Skeletal muscle satellite cell (primary cell): ENCODE results near the gene THPO.
A peak's percentile ranks its signal among the peaks of the same experiment; 100 is the strongest.

Experiments
- H3K27me3 ChIP-seq: 2 replicates; pipeline ENCODE4 v1.7.0; 2013; ENCODE audit warnings: low read length; ENCODE audit not compliant: control insufficient read depth, insufficient read depth
- H3K36me3 ChIP-seq: 2 replicates; pipeline ENCODE4 v1.7.0; 2013; ENCODE audit warnings: mild to moderate bottlenecking, control low read depth, low read length; ENCODE audit not compliant: insufficient read depth
- H3K4me1 ChIP-seq: 2 replicates; pipeline ENCODE4 v1.7.0; 2013; ENCODE audit warnings: low read length; ENCODE audit not compliant: control insufficient read depth, insufficient read depth
- H3K4me2 ChIP-seq: 2 replicates; pipeline ENCODE4 v1.7.0; 2013; ENCODE audit warnings: mild to moderate bottlenecking, low read length
- H3K4me3 ChIP-seq: 2 replicates; pipeline ENCODE4 v1.7.0; 2013; ENCODE audit warnings: low read length
- H3K9ac ChIP-seq: 2 replicates; pipeline ENCODE4 v1.7.0; 2013; ENCODE audit warnings: mild to moderate bottlenecking, low read depth, low read length, moderate library complexity
- H3K9me3 ChIP-seq: replicated peaks from 2 replicates; pipeline ENCODE4 v1.7.0; 2013; ENCODE audit warnings: mild to moderate bottlenecking, control low read depth, low read length

THPO gene

DNA sequence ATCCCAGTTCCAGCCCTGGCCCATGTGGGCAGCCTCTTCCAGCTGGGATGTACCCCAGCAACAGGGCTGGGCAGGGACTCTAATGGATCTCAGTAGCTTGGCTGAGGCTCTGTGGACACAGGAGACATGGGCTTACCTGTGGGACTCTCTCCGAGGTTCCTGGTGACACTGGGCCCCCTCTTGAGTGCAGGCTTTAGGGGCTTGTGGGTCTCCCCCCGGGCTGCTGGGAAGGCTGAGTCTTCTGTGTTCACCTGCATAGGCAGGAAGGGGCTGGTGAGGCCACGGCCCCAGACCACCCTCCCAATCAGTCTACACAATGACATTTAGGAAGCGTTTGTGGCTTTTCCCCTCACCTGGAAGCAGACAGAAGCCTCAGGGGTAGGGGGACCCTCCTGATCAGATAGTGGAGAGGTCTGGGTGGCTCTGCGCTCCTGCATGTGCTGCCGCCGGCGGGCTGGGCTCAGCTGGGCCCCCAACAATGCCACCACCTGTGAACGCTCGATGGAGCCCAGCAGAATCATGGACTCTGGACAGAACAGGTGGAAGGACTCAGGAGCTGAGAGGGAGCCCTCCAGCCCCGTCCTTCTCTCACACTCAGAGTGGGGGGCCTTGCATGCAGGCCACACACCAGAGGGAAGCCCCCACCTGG, 25.0 kb downstream of the THPO start:
- H3K4me1 ChIP-seq, result peaks cover 6% of the 10 kb centered on the region
- no peak overlapping the region for H3K4me2 ChIP-seq
- H3K4me3 ChIP-seq, result no peak overlapping the region
- no peaks in the 10 kb centered on the region for H3K27me3 ChIP-seq
- no peaks in the 10 kb centered on the region for H3K9me3 ChIP-seq
- no peak overlapping the region for H3K9ac ChIP-seq
- peaks cover 13% of the 10 kb centered on the region for H3K36me3 ChIP-seq

GRCh38 chr3:184352149-184352785, 25.7 kb downstream of the THPO start:
- no peak overlapping the region for H3K9ac ChIP-seq
- H3K9me3 ChIP-seq, result no peaks in the 10 kb centered on the region
- H3K4me3 ChIP-seq, result no peak overlapping the region
- no peaks in the 10 kb centered on the region for H3K27me3 ChIP-seq
- no peak overlapping the region for H3K4me2 ChIP-seq
- H3K4me1 ChIP-seq, result peaks cover 6% of the 10 kb centered on the region
- peaks cover 13% of the 10 kb centered on the region for H3K36me3 ChIP-seq

DNA sequence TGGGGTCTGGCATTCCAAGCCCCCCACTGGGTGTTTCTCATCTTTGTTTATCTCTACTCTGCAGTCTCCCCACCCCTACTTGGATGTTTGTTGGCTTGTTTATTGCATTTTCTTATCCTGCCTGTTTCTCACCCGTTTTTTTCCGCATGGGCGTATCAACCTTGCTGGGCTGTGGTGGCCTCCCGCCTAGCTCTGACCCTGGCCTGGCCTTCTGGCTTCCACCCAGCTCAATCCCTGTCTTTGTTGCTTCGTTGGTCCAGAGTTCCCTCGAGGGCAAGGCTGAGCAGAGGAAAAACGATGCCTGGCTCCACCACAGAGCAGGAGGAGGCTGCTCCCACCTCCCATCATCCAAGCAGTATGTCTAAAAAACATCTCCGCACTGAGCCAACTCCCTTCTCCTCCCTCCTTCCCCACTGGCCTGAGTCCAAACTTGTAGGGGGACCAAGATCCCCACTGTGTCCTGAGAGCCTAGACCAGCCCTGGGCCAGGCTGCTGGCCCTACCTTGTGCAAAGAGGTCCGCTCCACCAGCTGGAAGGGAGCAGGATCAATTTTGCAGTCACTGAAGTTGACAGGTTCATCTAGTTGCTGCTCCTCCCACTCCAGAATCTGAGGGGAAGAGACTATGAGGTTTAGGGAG, 26.4 kb downstream of the THPO start:
- no peak overlapping the region for H3K9ac ChIP-seq
- H3K4me3 ChIP-seq, result no peak overlapping the region
- peaks cover 13% of the 10 kb centered on the region for H3K36me3 ChIP-seq
- H3K4me2 ChIP-seq, result no peak overlapping the region
- no peaks in the 10 kb centered on the region for H3K27me3 ChIP-seq
- no peaks in the 10 kb centered on the region for H3K9me3 ChIP-seq
- H3K4me1 ChIP-seq, result peaks cover 6% of the 10 kb centered on the region

- H3K27me3 ChIP-seq, result no peaks in the 10 kb centered on the region
- H3K36me3 ChIP-seq, result peaks cover 13% of the 10 kb centered on the region
- no peak overlapping the region for H3K4me3 ChIP-seq
- no peaks in the 10 kb centered on the region for H3K9me3 ChIP-seq
- peaks cover 6% of the 10 kb centered on the region for H3K4me1 ChIP-seq
- no peak overlapping the region for H3K4me2 ChIP-seq
- H3K9ac ChIP-seq, result no peak overlapping the region
Observed at GRCh38 chr3:184350618-184351017, 27.4 kb downstream of the THPO start.

DNA sequence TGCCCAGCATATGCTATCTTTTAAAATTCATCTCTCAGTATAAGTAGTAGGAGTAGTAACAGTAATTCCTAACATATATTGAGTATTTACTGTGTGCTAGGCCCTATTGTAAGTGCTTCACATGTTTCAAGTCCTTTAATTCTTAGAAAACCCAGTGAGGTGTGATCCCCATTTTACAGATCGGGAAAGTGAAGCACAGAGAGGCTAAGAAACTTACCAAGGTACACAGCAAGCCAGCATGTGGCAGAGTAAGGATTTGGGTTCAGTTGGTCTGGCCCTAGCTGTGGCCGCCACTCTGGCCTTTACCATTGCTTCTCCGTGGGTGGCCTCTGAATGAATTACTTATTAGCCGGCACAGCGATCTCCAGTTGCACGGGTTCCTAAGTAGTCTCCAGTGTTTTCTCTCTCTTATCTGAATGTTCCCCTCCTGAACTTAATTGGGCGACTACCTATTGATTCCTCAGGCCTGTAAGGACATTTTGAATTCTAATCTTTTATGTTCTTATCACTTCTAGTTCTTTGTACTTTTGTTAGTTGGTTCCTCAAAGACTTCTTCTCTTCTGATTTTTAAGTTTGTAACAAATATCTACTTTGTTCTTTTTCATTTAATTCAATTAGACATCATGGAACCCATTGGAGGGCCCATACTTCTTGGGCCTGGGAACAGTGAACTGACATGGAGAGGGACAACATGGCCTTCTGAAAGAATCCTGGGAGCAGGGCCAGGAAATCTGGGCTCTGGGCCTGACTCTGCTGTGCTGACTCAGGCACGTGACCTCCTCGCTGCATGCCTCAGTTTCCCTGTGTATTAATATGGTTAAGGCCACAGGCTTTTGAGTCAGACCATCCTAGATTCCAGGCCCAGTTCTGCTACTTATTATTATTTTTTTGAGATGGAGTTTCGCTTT, 28.2 kb downstream of the THPO start:
- Histone ChIP-seq H3K9me3 (no peaks in the 10 kb centered on the region), H3K4me2 (no peak overlapping the region), H3K27me3 (no peaks in the 10 kb centered on the region), H3K4me1 (peaks cover 8% of the 10 kb centered on the region), H3K4me3 (no peak overlapping the region), H3K36me3 (peaks cover 8% of the 10 kb centered on the region), H3K9ac (no peak overlapping the region)

DNA sequence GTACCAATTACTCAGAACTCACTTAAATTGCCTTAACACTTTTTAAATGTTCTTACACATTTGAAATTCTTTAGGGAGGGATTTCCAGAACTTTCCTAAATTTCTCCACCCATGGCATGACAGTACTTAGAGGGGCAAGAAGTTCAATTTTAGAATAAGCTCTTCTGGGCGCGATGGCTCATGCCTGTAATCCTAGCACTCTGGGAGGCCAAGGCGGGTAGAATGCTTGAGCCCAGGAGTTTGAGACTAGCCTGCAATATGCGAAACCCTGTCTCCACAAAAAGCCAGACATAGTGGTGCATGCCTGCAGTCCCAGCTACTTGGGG, 30.0 kb downstream of the THPO start:
- peaks cover 8% of the 10 kb centered on the region for H3K4me1 ChIP-seq
- H3K9me3 ChIP-seq, result no peaks in the 10 kb centered on the region
- H3K4me2 ChIP-seq, result no peak overlapping the region
- H3K9ac ChIP-seq, result no peak overlapping the region
- peaks cover 17% of the 10 kb centered on the region for H3K36me3 ChIP-seq
- H3K27me3 ChIP-seq, result no peaks in the 10 kb centered on the region
- H3K4me3 ChIP-seq, result no peak overlapping the region

GRCh38 chr3:184347321-184348056, 30.5 kb downstream of the THPO start:
- Histone ChIP-seq H3K4me3 (no peak overlapping the region), H3K36me3 (peaks cover 20% of the 10 kb centered on the region), H3K4me1 (peaks cover 8% of the 10 kb centered on the region), H3K9me3 (no peaks in the 10 kb centered on the region), H3K9ac (no peak overlapping the region), H3K27me3 (no peaks in the 10 kb centered on the region), H3K4me2 (no peak overlapping the region)

GRCh38 chr3:184346480-184347190, 31.4 kb downstream of the THPO start:
- no peak overlapping the region for H3K4me3 ChIP-seq
- no peak overlapping the region for H3K9ac ChIP-seq
- no peaks in the 10 kb centered on the region for H3K27me3 ChIP-seq
- H3K4me1 ChIP-seq, result peaks cover 8% of the 10 kb centered on the region
- peaks cover 18% of the 10 kb centered on the region for H3K36me3 ChIP-seq
- H3K9me3 ChIP-seq, result no peaks in the 10 kb centered on the region
- H3K4me2 ChIP-seq, result no peak overlapping the region

DNA sequence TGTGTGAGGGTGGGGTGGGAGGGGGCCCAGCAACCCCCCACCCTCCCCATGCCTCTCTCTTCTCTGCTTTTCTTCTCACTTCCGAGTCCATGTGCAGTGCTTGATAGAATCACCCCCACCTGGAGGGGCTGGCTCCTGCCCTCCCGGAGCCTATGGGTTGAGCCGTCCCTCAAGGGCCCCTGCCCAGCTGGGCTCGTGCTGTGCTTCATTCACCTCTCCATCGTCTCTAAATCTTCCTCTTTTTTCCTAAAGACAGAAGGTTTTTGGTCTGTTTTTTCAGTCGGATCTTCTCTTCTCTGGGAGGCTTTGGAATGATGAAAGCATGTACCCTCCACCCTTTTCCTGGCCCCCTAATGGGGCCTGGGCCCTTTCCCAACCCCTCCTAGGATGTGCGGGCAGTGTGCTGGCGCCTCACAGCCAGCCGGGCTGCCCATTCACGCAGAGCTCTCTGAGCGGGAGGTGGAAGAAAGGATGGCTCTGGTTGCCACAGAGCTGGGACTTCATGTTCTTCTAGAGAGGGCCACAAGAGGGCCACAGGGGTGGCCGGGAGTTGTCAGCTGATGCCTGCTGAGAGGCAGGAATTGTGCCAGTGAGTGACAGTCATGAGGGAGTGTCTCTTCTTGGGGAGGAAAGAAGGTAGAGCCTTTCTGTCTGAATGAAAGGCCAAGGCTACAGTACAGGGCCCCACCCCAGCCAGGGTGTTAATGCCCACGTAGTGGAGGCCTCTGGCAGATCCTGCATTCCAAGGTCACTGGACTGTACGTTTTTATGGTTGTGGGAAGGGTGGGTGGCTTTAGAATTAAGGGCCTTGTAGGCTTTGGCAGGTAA, 32.5 kb downstream of the THPO start:
- Histone ChIP-seq H3K4me1 (peaks cover 16% of the 10 kb centered on the region), H3K9ac (peak overlapping the region; percentile 3), H3K36me3 (peaks cover 17% of the 10 kb centered on the region), H3K27me3 (no peaks in the 10 kb centered on the region), H3K9me3 (no peaks in the 10 kb centered on the region), H3K4me3 (no peak overlapping the region), H3K4me2 (no peak overlapping the region)
